ENCODE data around the gene ACRBP. TPM values are rescaled to one million over a fixed set of nuclear protein-coding genes. Genes with fewer than 3 reads are reported as not detected.

The ACRBP gene
- total RNA-seq, 1 donor from 2014 or later, result 5.4 TPM

GRCh38 chr12:6631549-6631961, 15.7 kb downstream of the ACRBP start:
- DNase-seq (no peak), ATAC-seq (ENCODE audit: low read depth) (no peak)
- Mint-ChIP-seq H3K4me3 (peak overlapping the region; percentile 86), H3K27me3 (no peaks in the 10 kb centered on the region), H3K27ac (peak overlapping the region; percentile 98), H3K36me3 (ENCODE audit: low read depth) (peaks cover 20% of the 10 kb centered on the region), H3K9me3 (no peaks in the 10 kb centered on the region), H3K4me1 (peaks cover 85% of the 10 kb centered on the region)
- POLR2A ChIA-PET, result interaction anchor here (0.6 to 9.2 kb wide), 16 partner anchors 9 to 516 kb away, joined by 3 to 126 read pairs (median 4); partner anchors contain the start of genes ACRBP, CDCA3, CHD4 and MLF2
- intact Hi-C loops (cut with micrococcal nuclease), result loop anchor here (10.0 kb wide), 1 partner anchor 323 kb away; the partner anchor contains the start of gene PTPN6
- TF ChIP-seq, protein P1, sequence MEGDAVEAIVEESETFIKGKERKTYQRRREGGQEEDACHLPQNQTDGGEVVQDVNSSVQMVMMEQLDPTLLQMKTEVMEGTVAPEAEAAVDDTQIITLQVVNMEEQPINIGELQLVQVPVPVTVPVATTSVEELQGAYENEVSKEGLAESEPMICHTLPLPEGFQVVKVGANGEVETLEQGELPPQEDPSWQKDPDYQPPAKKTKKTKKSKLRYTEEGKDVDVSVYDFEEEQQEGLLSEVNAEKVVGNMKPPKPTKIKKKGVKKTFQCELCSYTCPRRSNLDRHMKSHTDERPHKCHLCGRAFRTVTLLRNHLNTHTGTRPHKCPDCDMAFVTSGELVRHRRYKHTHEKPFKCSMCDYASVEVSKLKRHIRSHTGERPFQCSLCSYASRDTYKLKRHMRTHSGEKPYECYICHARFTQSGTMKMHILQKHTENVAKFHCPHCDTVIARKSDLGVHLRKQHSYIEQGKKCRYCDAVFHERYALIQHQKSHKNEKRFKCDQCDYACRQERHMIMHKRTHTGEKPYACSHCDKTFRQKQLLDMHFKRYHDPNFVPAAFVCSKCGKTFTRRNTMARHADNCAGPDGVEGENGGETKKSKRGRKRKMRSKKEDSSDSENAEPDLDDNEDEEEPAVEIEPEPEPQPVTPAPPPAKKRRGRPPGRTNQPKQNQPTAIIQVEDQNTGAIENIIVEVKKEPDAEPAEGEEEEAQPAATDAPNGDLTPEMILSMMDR (IDR thresholded peaks at IDR 0.05), result no peak
- CTCF ChIA-PET, result interaction anchor here (1.0 to 1.5 kb wide), 4 partner anchors 11 to 15 kb away, joined by 3 to 5 read pairs (median 4); no protein-coding TSS in a partner anchor

- H3K4me3 Mint-ChIP-seq, result peak overlapping the region; percentile 86
- POLR2A ChIA-PET, result interaction anchor here (0.5 to 9.2 kb wide), 7 partner anchors 8 to 59 kb away, joined by 3 to 126 read pairs (median 31); partner anchors contain the start of genes CHD4 and ZNF384
- CTCF ChIA-PET, result interaction anchor here (0.6 to 1.5 kb wide), 2 partner anchors 10 to 193 kb away, joined by 4 to 5 read pairs; no protein-coding TSS in a partner anchor
- peaks cover 24% of the 10 kb centered on the region for H3K36me3 Mint-ChIP-seq (ENCODE audit: low read depth)
- peaks cover 82% of the 10 kb centered on the region for H3K4me1 Mint-ChIP-seq
- H3K27ac Mint-ChIP-seq, result peak overlapping the region; percentile 98
- TF ChIP-seq, protein P1 (IDR thresholded peaks at IDR 0.05), result no peak
- DNase-seq (no peak), ATAC-seq (ENCODE audit: low read depth) (no peak)
- no peaks in the 10 kb centered on the region for H3K9me3 Mint-ChIP-seq
- no peaks in the 10 kb centered on the region for H3K27me3 Mint-ChIP-seq
- intact Hi-C loops (cut with micrococcal nuclease), result loop anchor here (10.0 kb wide), 1 partner anchor 324 kb away; the partner anchor contains the start of gene PTPN6
Measured at GRCh38 chr12:6630736-6631135, 16.5 kb downstream of the ACRBP start.

GRCh38 chr12:6627616-6628015, 19.6 kb downstream of the ACRBP start:
- H3K27me3 Mint-ChIP-seq, result no peaks in the 10 kb centered on the region
- peaks cover 42% of the 10 kb centered on the region for H3K36me3 Mint-ChIP-seq (ENCODE audit: low read depth)
- ChIA-PET POLR2A (interaction anchor here (0.6 to 11.1 kb wide), 13 partner anchors 6 to 181 kb away, joined by 3 to 126 read pairs (median 7); partner anchors contain the start of genes COPS7A, LPAR5 and ZNF384), CTCF (interaction anchor here (1.1 to 3.1 kb wide), 2 partner anchors 57 to 62 kb away, joined by 4 to 8 read pairs; partner anchors contain the start of gene ZNF384)
- no peaks in the 10 kb centered on the region for H3K9me3 Mint-ChIP-seq
- H3K27ac Mint-ChIP-seq, result peak overlapping the region; percentile 85
- TF ChIP-seq, protein P1 (IDR thresholded peaks at IDR 0.05), result no peak
- H3K4me1 Mint-ChIP-seq, result peaks cover 60% of the 10 kb centered on the region
- H3K4me3 Mint-ChIP-seq, result peak overlapping the region; percentile 81
- ATAC-seq (ENCODE audit: low read depth) (peak; percentile 37), DNase-seq (no peak)
- intact Hi-C loops (cut with micrococcal nuclease), result loop anchor here (1.0 kb wide), 1 partner anchor 8 kb away; the partner anchor contains the start of gene LPAR5

GRCh38 chr12:6626654-6627283, 20.5 kb downstream of the ACRBP start:
- H3K27ac Mint-ChIP-seq, result peak overlapping the region; percentile 85
- H3K4me1 Mint-ChIP-seq, result peaks cover 52% of the 10 kb centered on the region
- ChIA-PET CTCF (interaction anchor here (1.1 to 3.1 kb wide), 2 partner anchors 58 to 63 kb away, joined by 4 to 8 read pairs; partner anchors contain the start of gene ZNF384), POLR2A (interaction anchor here (0.6 to 11.1 kb wide), 8 partner anchors 7 to 180 kb away, joined by 3 to 126 read pairs (median 7); partner anchors contain the start of genes COPS7A and LPAR5)
- ATAC-seq (ENCODE audit: low read depth), result peak; percentile 58
- no peaks in the 10 kb centered on the region for H3K27me3 Mint-ChIP-seq
- peaks cover 39% of the 10 kb centered on the region for H3K36me3 Mint-ChIP-seq (ENCODE audit: low read depth)
- no peaks in the 10 kb centered on the region for H3K9me3 Mint-ChIP-seq
- TF ChIP-seq, protein P1 (IDR thresholded peaks at IDR 0.05), result no peak
- intact Hi-C loops (cut with micrococcal nuclease), result loop anchor here (1.0 kb wide), 1 partner anchor 9 kb away; the partner anchor contains the start of gene LPAR5
- peak overlapping the region; percentile 24 for H3K4me3 Mint-ChIP-seq
- no peak for DNase-seq

Data from activated B cell treated with CpG ODN at 0.5 μM for 24 hours (primary cell).